Measurements from ENCODE around the gene CCDC141.

Gene CCDC141

DNA sequence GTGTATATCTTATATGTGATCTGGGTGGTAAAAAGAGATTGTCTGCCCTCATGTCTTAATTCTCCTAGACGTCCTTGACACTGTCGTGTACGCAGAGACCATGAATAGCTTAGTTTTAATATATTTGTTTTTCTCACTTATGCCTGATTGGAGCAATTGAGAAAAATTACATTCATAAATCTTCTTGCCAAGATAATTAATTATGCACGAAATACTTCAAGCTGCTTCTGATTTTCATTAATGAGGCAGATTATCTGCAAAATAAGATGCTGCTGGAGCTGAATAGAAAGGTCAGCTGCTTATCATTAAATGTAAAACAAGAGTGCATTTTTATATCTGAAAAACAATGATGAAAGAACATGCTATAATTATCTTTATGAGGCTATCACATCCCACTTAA is 95.9 kb downstream of the CCDC141 start:
- TF ChIP-seq, protein P1, sequence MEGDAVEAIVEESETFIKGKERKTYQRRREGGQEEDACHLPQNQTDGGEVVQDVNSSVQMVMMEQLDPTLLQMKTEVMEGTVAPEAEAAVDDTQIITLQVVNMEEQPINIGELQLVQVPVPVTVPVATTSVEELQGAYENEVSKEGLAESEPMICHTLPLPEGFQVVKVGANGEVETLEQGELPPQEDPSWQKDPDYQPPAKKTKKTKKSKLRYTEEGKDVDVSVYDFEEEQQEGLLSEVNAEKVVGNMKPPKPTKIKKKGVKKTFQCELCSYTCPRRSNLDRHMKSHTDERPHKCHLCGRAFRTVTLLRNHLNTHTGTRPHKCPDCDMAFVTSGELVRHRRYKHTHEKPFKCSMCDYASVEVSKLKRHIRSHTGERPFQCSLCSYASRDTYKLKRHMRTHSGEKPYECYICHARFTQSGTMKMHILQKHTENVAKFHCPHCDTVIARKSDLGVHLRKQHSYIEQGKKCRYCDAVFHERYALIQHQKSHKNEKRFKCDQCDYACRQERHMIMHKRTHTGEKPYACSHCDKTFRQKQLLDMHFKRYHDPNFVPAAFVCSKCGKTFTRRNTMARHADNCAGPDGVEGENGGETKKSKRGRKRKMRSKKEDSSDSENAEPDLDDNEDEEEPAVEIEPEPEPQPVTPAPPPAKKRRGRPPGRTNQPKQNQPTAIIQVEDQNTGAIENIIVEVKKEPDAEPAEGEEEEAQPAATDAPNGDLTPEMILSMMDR (IDR thresholded peaks at IDR 0.05): no peak
- no peaks in the 10 kb centered on the region for H3K9me3 ChIP-seq
- no peaks in the 10 kb centered on the region for H3K4me1 ChIP-seq (ENCODE audit: control insufficient read depth in 1 of 2, insufficient read depth in 1 of 2, low read depth in 1 of 2, low read length in 1 of 2)
- no peak overlapping the region for H3K27ac ChIP-seq
- no peaks in the 10 kb centered on the region for H3K27me3 ChIP-seq
- no peaks in the 10 kb centered on the region for H3K36me3 ChIP-seq
- H3K4me3 ChIP-seq (ENCODE audit: low read depth in 1 of 2, low read length in 1 of 2): no peak overlapping the region

DNA sequence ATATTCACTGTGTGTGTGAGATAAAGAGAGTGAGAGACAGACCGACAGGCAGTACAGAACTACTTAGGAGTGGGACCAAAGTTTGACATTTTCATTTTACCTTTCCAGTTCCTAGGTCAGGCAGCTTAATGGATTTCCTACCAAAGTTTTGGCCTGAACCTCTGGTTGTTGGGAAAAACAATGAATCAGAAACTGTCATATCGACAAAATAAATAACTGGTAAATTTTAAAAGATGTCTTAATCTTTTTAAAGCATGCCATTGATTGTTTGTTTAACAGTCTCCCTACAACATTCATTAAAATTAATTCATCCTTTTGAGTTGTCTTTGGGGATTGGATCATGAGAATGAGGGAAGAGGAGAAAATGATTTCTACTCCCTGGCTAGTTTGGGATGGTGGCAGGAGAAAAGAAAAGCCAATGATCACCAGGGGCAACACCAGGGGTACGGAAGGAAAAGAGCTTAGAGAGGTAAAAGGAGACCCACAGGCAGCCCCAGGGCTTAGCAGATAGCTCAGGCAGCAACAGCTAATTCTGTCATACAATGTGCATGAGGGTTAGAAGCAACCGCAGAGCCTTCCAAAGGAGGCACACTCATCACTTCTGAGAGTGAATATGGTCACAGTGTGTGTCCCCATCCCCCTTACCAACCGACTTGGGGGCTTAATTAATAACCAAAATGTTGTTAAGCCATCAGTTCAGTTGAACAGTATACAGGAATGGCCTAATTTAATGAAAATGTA is 98.5 kb downstream of the CCDC141 start:
- no peaks in the 10 kb centered on the region for H3K27me3 ChIP-seq
- H3K27ac ChIP-seq: no peak overlapping the region
- TF ChIP-seq, protein P1 (IDR thresholded peaks at IDR 0.05): no peak
- no peaks in the 10 kb centered on the region for H3K36me3 ChIP-seq
- H3K4me1 ChIP-seq (ENCODE audit: control insufficient read depth in 1 of 2, insufficient read depth in 1 of 2, low read depth in 1 of 2, low read length in 1 of 2): no peaks in the 10 kb centered on the region
- no peaks in the 10 kb centered on the region for H3K9me3 ChIP-seq
- no peak overlapping the region for H3K4me3 ChIP-seq (ENCODE audit: low read depth in 1 of 2, low read length in 1 of 2)

DNA sequence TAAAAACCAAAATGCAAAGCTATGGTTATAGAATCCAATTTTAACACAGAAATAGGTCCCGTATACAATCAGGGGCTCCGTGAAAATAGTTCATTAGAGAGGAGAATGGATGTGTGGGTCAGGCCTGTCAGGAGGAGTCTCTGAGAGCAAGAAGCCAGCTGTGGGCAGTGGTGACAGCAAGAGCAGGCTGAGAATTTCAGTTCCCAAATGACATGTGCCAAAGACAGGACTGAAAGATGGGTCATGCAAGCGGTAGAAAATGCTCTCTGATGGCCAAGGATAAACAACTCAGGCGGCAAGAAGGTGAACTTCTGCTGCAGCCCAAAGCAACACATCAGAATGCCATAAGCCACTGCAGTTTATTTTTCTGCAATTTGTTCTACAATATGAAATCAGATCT is 100.4 kb downstream of the CCDC141 start:
- Histone ChIP-seq H3K27me3 (no peaks in the 10 kb centered on the region), H3K4me1 (ENCODE audit: control insufficient read depth in 1 of 2, insufficient read depth in 1 of 2, low read depth in 1 of 2, low read length in 1 of 2) (no peaks in the 10 kb centered on the region), H3K4me3 (ENCODE audit: low read depth in 1 of 2, low read length in 1 of 2) (no peak overlapping the region), H3K27ac (no peak overlapping the region), H3K9me3 (no peaks in the 10 kb centered on the region), H3K36me3 (no peaks in the 10 kb centered on the region)
- TF ChIP-seq, protein P1 (IDR thresholded peaks at IDR 0.05): no peak

DNA sequence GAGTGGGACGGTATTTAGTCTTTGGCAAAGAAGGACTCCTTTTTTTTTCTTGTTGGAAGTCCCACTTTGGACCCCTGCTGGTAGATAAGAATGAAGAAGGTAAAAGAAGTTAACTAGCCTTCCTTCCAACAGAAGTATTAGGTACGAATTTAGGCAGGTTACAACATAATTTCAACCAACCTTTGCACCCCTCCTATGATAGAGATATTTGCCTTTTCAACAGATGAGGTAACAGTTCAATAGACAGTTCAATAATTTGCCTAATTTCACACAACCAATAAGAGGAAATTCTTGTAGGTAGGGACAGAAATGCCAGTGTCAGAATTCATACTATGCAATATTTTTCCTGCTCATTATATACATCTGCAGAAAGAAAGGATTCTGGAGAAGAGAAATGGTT is 100.8 kb downstream of the CCDC141 start:
- Histone ChIP-seq H3K4me3 (ENCODE audit: low read depth in 1 of 2, low read length in 1 of 2) (no peak overlapping the region), H3K4me1 (ENCODE audit: control insufficient read depth in 1 of 2, insufficient read depth in 1 of 2, low read depth in 1 of 2, low read length in 1 of 2) (no peaks in the 10 kb centered on the region), H3K36me3 (no peaks in the 10 kb centered on the region), H3K27me3 (no peaks in the 10 kb centered on the region), H3K9me3 (no peaks in the 10 kb centered on the region), H3K27ac (no peak overlapping the region)
- TF ChIP-seq, protein P1 (IDR thresholded peaks at IDR 0.05): no peak

DNA sequence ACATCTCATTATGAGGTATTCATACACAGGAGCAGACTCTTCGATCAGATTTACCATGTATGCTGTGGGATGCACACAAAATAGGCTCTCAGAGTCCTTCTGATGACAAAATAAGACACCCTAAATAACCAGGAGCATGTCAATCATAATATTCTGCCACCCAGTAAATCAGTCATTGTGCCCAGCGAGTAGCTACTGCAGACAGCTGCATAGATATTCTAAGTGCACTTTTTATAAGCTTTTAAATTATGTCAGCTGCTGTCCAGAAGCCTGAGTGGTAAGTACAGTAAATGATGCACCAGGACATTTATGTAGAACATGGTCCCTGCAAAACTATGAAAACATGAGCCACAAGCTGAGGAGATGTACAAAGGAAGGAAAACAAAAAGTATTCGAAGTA is 102.9 kb downstream of the CCDC141 start:
- no peak overlapping the region for H3K27ac ChIP-seq
- H3K36me3 ChIP-seq: no peaks in the 10 kb centered on the region
- no peaks in the 10 kb centered on the region for H3K27me3 ChIP-seq
- TF ChIP-seq, protein P1 (IDR thresholded peaks at IDR 0.05): no peak
- no peaks in the 10 kb centered on the region for H3K9me3 ChIP-seq
- H3K4me3 ChIP-seq (ENCODE audit: low read depth in 1 of 2, low read length in 1 of 2): no peak overlapping the region
- no peaks in the 10 kb centered on the region for H3K4me1 ChIP-seq (ENCODE audit: control insufficient read depth in 1 of 2, insufficient read depth in 1 of 2, low read depth in 1 of 2, low read length in 1 of 2)
